Measurements from ENCODE around the gene PRM3.

The PRM3 gene

DNA sequence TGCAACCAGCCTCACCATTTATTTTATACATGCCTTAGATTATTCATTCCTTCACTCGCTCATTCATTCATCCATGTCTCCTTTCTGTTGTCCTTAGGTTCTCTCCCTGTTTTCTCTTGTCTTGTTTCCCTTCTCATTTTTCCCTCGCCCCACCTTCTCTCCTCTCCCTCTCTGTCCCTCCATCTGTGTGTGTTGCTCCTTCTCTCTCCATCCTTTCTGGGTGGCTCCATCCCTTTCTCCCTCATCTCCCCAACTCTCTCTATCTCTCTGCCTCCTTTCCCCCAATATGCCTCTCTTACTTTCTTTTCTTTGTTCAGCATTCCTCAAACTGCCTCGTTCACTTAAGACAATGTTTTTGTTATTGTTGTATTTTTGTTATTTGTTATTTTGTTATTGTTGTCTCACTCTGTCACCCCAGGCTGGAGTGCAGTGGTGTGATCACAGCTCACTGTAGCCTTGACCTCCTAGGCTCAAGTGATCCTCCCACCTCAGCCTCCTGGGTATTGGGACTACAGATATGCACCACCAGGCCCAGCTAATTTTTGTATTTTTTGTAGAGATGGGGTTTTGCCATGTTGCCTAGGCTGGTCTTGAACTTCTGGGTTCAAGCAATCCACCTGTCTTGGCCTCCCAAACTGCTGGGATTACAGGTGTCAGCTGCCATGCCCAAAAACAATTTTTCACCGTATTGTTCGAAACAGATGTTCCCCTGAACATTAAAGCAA is 31.8 kb downstream of the PRM3 start:
- DNase-seq (ENCODE audit: low spot score), result no peak
- ChIA-PET CTCF (no interaction called here), POLR2A (ENCODE audit: low non-redundant PET) (no interaction called here)
- no peak overlapping the region for H3K27ac ChIP-seq
- TF ChIP-seq, protein P1, sequence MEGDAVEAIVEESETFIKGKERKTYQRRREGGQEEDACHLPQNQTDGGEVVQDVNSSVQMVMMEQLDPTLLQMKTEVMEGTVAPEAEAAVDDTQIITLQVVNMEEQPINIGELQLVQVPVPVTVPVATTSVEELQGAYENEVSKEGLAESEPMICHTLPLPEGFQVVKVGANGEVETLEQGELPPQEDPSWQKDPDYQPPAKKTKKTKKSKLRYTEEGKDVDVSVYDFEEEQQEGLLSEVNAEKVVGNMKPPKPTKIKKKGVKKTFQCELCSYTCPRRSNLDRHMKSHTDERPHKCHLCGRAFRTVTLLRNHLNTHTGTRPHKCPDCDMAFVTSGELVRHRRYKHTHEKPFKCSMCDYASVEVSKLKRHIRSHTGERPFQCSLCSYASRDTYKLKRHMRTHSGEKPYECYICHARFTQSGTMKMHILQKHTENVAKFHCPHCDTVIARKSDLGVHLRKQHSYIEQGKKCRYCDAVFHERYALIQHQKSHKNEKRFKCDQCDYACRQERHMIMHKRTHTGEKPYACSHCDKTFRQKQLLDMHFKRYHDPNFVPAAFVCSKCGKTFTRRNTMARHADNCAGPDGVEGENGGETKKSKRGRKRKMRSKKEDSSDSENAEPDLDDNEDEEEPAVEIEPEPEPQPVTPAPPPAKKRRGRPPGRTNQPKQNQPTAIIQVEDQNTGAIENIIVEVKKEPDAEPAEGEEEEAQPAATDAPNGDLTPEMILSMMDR (conservative IDR thresholded peaks at IDR 0.05; ENCODE audit: low read depth), result no peak

DNA sequence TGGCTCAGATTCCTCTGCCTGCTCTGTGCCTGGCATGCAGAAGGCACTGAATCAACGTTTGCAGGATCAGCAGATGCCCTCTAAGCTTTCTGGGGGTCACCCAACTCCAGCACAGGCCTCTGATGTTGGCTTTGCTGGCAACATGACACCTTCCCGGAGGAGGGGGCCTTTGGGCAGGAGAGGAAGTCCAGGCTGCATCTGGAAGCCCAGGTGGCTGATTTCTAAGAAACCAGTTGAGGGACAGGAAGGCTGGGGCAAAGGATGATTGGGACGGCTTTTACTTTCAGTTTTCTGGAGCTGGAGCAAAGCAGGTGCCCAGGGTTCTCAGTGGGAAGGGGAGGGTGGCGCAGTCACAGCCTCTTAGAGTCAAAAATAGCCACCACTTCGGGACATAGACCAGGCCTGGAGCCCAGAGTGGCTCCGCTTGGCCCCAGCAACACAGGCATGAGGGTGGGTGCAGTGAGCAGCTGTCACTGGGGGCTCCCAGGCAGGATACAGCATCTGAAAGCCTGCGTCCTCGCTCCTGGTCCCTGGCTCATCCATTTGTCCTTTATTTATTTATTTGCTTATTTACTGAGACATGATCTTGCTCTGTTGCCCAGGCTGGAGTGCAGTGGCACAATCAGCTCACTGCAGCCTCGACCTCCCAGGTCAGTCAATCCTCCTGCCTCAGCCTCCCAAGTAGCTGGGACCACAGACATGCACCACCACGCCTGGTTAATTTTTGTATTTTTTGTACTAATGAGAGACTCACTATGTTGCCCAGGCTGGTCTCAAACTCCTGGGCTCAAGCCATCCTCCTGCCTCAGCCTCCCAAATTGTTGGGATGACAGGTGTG is 32.6 kb downstream of the PRM3 start:
- TF ChIP-seq, protein P1 (conservative IDR thresholded peaks at IDR 0.05; ENCODE audit: low read depth), result no peak
- no peak overlapping the region for H3K27ac ChIP-seq
- CTCF ChIA-PET, result no interaction called here
- POLR2A ChIA-PET (ENCODE audit: low non-redundant PET), result no interaction called here
- DNase-seq (ENCODE audit: low spot score), result no peak

DNA sequence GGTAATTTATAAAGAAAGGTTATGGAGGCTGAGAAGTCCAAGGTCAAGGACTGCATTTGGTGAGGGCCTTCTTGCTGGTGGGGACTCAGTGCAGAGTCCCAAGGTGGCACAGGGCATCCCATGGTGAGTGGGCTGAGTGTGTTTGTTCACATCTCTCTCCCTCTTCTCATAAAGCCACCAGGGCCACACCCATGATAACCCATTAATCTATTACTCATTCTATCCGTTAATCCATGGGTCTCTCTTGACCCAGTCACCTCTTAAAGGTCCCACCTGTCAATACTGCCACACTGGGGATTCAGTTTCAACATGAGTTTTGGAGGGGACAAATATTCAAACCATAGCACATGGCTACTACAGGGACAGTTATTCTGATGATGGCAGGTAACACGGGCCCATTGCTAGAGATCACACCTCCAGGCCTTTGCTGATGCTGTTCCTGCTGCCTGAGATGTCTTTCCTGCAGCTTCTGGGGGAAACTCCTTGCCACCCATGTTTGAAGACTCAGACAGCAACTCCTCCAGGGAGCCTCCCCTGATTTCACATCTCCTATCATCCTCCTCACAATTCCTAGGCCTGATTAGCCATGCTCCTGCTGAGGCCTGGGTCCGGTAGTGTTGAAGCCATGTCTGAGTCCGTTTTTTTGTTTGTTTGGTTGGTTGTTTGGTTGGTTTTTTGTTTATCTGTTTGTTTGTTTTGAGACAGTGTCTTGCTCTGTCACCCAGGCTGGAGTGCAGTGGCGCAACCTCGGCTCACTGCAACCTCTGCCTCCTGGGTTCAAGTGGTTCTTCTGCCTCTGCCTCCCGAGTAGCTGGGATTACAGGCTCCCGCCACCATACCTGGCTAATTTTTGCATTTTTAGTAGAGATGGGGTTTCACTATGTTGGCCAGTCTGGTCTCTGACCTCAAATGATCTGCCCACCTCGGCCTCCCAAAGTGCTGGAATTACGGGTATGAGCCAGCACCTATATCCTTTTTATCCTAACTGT is 33.5 kb downstream of the PRM3 start:
- POLR2A ChIA-PET (ENCODE audit: low non-redundant PET), result no interaction called here
- TF ChIP-seq, protein P1 (conservative IDR thresholded peaks at IDR 0.05; ENCODE audit: low read depth), result no peak
- H3K27ac ChIP-seq, result no peak overlapping the region
- CTCF ChIA-PET, result interaction anchor here (0.7 kb wide), 1 partner anchor 146 kb away, joined by 11 read pairs; no protein-coding TSS in a partner anchor
- no peak for DNase-seq (ENCODE audit: low spot score)

DNA sequence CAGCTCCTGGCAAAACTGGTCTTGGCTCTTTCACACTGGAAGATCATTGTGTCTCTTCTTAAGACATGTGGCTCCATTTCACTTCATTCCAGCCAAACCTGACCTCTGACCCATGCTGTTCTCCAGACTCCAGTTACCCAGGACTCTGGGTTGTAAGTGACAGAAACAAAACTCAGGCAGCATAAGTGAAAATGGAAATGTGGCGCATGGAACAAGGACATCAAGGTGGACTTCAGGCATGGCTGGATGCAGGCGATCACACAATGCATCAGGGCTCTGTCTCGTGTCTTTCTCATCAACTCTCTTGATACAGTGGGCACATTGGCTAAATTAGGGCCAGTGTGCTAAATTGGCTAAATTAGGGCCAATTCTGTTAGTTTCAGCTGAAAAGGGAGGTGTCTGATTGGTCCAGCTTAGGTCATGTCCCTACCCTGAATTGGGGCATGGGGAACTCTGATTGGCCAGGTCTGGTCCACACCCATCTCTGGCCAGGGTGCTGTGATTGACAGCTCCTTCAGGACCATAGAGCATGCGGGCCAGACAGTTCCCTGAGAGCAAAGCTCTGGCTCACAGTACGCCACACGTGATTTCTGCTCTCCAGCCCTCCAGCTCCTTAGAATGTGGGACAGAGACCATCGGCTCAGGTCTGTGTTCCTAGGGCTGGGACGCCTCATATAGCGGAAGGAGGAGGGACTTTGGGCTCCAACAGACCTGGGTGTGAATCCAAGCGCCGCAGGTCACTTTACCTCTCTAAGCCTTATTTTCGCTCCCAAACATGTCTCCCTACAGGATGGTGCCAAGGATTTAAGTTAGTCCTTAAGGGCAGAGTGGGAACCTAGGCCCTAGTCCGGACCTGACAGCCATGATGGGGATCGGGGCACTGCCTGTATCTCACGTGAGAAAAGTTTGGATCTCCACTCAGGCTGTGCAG is 34.9 kb downstream of the PRM3 start:
- no peak overlapping the region for H3K27ac ChIP-seq
- TF ChIP-seq, protein P1 (conservative IDR thresholded peaks at IDR 0.05; ENCODE audit: low read depth), result no peak
- DNase-seq (ENCODE audit: low spot score), result no peak
- ChIA-PET CTCF (interaction anchor here (0.5 kb wide), 1 partner anchor 658 kb away, joined by 4 read pairs; the partner anchor contains the start of gene EMP2), POLR2A (ENCODE audit: low non-redundant PET) (no interaction called here)

DNA sequence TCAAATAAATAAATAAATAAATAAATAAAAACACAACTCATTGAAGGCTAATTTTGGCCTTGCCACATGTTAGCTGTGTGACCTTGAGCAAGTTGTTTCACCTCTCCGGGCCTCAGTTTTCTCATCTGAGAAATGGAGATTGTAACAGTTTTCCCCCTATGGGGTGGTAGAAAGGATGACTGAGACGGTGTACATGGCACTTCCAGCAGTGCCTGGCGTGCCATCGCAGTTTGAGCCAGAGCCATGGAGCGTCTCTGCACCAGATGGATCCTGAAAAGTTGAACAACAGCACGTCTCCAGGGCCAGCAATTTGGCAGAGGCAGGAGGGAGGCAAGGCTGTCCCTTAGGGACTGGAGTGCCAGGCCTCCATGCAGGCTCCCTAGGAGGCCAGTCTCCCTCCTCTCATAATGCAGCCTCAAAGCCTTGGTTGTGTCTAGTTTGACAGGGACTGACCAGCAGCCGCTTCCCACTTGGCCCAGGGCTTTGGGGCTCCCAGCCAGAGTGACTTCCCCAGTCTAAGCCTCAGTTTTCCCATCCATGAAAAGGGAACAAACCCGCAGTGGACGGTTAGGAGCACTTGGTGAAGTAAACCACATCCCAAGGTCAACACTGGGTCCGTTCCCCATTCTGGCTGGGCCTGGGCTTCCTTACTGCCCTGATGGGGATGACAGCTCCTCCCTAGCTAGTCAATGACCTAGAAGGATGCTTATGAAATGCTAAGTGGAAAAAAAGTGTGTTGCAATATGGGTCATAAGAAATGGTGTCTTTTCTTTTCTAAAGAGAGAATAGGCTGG is 36.8 kb downstream of the PRM3 start:
- TF ChIP-seq, protein P1 (conservative IDR thresholded peaks at IDR 0.05; ENCODE audit: low read depth), result no peak
- CTCF ChIA-PET, result interaction anchor here (0.5 kb wide), 1 partner anchor 715 kb away, joined by 3 read pairs; no protein-coding TSS in a partner anchor
- POLR2A ChIA-PET (ENCODE audit: low non-redundant PET), result no interaction called here
- H3K27ac ChIP-seq, result no peak overlapping the region
- DNase-seq (ENCODE audit: low spot score), result no peak
